ENCODE results near the gene TSEN34. TPM values are rescaled to one million over a fixed set of nuclear protein-coding genes. Genes with fewer than 3 reads are reported as not detected.

TSEN34 gene
- total RNA-seq, 1 experiment from 2014 or later: 32.0 TPM

- Mint-ChIP-seq H3K4me1 (peaks cover 70% of the 10 kb centered on the region), H3K4me3 (peak overlapping the region; percentile 100), H3K36me3 (peaks cover 77% of the 10 kb centered on the region), H3K27me3 (ENCODE audit: low read depth) (no peaks in the 10 kb centered on the region), H3K27ac (peak overlapping the region; percentile 100), H3K9me3 (no peaks in the 10 kb centered on the region)
- DNase-seq (ENCODE audit: low spot score) (no peak), ATAC-seq (no peak)
- ChIA-PET CTCF (interaction anchor here (1.3 kb wide), 1 partner anchor 61 kb away, joined by 4 read pairs; no protein-coding TSS in a partner anchor), POLR2A (interaction anchor here (2.3 kb wide), 1 partner anchor 15 kb away, joined by 9 read pairs; the partner anchor contains the start of genes MBOAT7 and TSEN34)
- TF ChIP-seq E2F1 (CRISPR knock-in tag; IDR thresholded peaks at IDR 0.05) (no peak), ZNF138 (CRISPR knock-in tag; conservative IDR thresholded peaks at IDR 0.05) (no peak), ATF2 (CRISPR knock-in tag; IDR thresholded peaks at IDR 0.05; ENCODE audit: borderline replicate concordance, low read depth) (no peak), ZNF671 (CRISPR knock-in tag; IDR thresholded peaks at IDR 0.05) (no peak), OVOL2 (CRISPR knock-in tag; IDR thresholded peaks at IDR 0.05; ENCODE audit: borderline replicate concordance) (no peak), ZNF263 (CRISPR knock-in tag; IDR thresholded peaks at IDR 0.05; ENCODE audit: low read depth) (no peak), FOXJ3 (CRISPR knock-in tag; IDR thresholded peaks at IDR 0.05; ENCODE audit: borderline replicate concordance) (no peak)
Measured at GRCh38 chr19:54204767-54205468, 13.8 kb downstream of the TSEN34 start.

- H3K9me3 Mint-ChIP-seq: no peaks in the 10 kb centered on the region
- POLR2A ChIA-PET: interaction anchor here (0.7 to 2.3 kb wide), 3 partner anchors 16 to 69 kb away, joined by 3 to 9 read pairs (median 3); partner anchors contain the start of genes MBOAT7 and TSEN34
- no peak overlapping the region for H3K4me3 Mint-ChIP-seq
- peaks cover 73% of the 10 kb centered on the region for H3K36me3 Mint-ChIP-seq
- no peak for ATAC-seq
- no peak overlapping the region; the same call in 1 of the 2 replicates for H3K27ac Mint-ChIP-seq
- CTCF ChIA-PET: interaction anchor here (0.5 to 1.1 kb wide), 3 partner anchors 60 to 392 kb away, joined by 3 to 5 read pairs (median 4); no protein-coding TSS in a partner anchor
- no peak for DNase-seq (ENCODE audit: low spot score)
- H3K4me1 Mint-ChIP-seq: peaks cover 64% of the 10 kb centered on the region
- H3K27me3 Mint-ChIP-seq (ENCODE audit: low read depth): no peaks in the 10 kb centered on the region
- TF ChIP-seq ATF1 (CRISPR knock-in tag; IDR thresholded peaks at IDR 0.05): no peak
- TF ChIP-seq FOXJ3 (CRISPR knock-in tag; IDR thresholded peaks at IDR 0.05; ENCODE audit: borderline replicate concordance): no peak
- no peak for TF ChIP-seq AR (CRISPR knock-in tag; IDR thresholded peaks at IDR 0.05)
- TF ChIP-seq ZSCAN18 (CRISPR knock-in tag; IDR thresholded peaks at IDR 0.05): no peak
- no peak for TF ChIP-seq MXD4 (CRISPR knock-in tag; IDR thresholded peaks at IDR 0.05; ENCODE audit: borderline replicate concordance)
- no peak for TF ChIP-seq FOXP1 (CRISPR knock-in tag; IDR thresholded peaks at IDR 0.05; ENCODE audit: borderline replicate concordance)
- TF ChIP-seq ZNF425 (CRISPR knock-in tag; conservative IDR thresholded peaks at IDR 0.05): no peak
- TF ChIP-seq ZNF532 (CRISPR knock-in tag; IDR thresholded peaks at IDR 0.05; ENCODE audit: borderline replicate concordance): no peak
- TF ChIP-seq GRHL2 (CRISPR knock-in tag; IDR thresholded peaks at IDR 0.05; ENCODE audit: insufficient replicate concordance, severe bottlenecking): no peak
- TF ChIP-seq NR1H2 (CRISPR knock-in tag; IDR thresholded peaks at IDR 0.05): no peak
- no peak for TF ChIP-seq FOXK1 (CRISPR knock-in tag; IDR thresholded peaks at IDR 0.05)
- no peak for TF ChIP-seq NFYB (CRISPR knock-in tag; conservative IDR thresholded peaks at IDR 0.05; ENCODE audit: low read depth)
Measured at GRCh38 chr19:54206030-54206830, 15.1 kb downstream of the TSEN34 start.
